ENCODE measurements around the gene PRKCE.

PRKCE gene

DNA sequence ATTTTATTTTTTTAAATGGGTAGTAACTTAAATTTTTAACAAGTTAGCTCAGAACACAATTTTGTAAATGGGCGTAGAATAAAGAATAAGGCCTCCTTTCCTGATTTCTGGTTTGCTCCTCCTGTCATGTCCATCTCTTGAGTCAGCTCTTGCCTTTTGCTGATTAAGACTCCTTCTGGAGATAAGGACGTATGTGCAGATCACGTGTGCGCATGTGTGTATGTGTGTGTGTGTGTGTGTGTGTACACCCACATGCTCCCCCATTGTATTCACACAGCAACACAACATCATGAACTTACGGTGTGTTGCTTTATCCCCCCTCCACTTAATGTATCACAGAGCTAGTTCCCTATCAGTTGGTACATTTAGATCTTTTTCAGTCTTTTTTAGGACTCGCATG, 182.9 kb downstream of the PRKCE start:
- no peak overlapping the region for H3K4me3 ChIP-seq (ENCODE audit: control insufficient read depth, low read depth, low read length)
- DNase-seq (ENCODE audit: low read depth), result no peak
- TF ChIP-seq, protein P1, sequence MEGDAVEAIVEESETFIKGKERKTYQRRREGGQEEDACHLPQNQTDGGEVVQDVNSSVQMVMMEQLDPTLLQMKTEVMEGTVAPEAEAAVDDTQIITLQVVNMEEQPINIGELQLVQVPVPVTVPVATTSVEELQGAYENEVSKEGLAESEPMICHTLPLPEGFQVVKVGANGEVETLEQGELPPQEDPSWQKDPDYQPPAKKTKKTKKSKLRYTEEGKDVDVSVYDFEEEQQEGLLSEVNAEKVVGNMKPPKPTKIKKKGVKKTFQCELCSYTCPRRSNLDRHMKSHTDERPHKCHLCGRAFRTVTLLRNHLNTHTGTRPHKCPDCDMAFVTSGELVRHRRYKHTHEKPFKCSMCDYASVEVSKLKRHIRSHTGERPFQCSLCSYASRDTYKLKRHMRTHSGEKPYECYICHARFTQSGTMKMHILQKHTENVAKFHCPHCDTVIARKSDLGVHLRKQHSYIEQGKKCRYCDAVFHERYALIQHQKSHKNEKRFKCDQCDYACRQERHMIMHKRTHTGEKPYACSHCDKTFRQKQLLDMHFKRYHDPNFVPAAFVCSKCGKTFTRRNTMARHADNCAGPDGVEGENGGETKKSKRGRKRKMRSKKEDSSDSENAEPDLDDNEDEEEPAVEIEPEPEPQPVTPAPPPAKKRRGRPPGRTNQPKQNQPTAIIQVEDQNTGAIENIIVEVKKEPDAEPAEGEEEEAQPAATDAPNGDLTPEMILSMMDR (conservative IDR thresholded peaks at IDR 0.05; ENCODE audit: control insufficient read depth, insufficient read depth, low read depth, low read length), result no peak

DNA sequence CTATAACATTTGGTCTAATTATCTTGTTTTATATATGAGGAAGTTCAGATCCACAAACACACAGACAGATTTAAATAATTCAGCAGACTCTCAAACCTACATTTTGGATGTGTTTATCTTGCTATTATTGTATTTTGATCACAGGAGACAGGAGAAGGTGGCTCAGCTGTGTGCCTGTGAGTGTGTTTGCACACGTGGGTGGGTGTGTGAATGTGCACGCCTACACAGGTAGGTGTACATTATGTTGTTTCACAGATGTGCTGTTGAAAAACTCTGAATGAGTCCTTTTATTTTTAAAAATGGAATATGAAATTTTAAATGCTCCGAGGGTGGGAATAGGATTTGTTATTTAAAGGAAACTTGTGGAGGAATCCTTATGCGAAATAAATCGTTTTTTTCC, 183.4 kb downstream of the PRKCE start:
- TF ChIP-seq, protein P1 (conservative IDR thresholded peaks at IDR 0.05; ENCODE audit: control insufficient read depth, insufficient read depth, low read depth, low read length), result no peak
- no peak for DNase-seq (ENCODE audit: low read depth)
- H3K4me3 ChIP-seq (ENCODE audit: control insufficient read depth, low read depth, low read length), result no peak overlapping the region

DNA sequence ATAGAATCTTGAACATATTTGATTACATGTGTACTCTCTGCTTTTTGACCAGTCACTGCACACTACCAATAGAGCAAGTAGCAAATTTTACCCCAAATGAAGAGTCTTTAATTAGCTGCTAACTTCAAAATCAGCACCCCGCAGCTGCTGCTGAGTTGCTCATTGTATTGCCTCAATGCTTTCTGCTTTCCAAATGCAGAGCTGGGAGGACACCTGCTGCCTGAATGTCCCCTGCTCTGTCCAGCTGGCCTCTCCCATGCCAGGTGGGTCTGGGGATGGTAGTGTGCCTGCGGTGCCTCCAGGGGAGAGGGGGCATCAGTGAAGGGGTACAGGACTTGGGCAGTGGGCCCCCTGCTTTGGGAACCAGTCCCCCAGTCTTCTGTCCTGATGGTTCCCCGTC, 184.8 kb downstream of the PRKCE start:
- no peak overlapping the region for H3K4me3 ChIP-seq (ENCODE audit: control insufficient read depth, low read depth, low read length)
- TF ChIP-seq, protein P1 (conservative IDR thresholded peaks at IDR 0.05; ENCODE audit: control insufficient read depth, insufficient read depth, low read depth, low read length), result no peak
- DNase-seq (ENCODE audit: low read depth), result no peak

DNA sequence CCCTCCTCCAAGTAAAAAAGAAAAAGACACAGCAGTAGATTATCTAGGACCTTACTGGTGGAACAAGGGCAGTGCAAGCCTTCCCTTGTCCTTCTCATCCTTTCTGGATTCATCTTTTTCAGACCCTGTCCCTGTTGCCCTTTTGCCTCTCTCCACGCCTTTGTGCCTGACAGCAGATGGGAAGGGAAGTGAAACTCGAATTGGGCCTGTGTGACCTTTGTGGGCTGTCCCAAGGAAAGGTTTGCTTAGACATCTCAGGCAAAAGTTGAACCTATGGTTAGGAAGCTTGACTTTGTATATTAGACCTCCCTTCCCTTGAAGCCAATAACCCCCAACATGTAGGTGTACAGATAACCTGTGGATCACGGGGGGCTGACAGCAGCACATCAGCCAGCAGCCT, 185.3 kb downstream of the PRKCE start:
- TF ChIP-seq, protein P1 (conservative IDR thresholded peaks at IDR 0.05; ENCODE audit: control insufficient read depth, insufficient read depth, low read depth, low read length), result no peak
- no peak overlapping the region for H3K4me3 ChIP-seq (ENCODE audit: control insufficient read depth, low read depth, low read length)
- no peak for DNase-seq (ENCODE audit: low read depth)

DNA sequence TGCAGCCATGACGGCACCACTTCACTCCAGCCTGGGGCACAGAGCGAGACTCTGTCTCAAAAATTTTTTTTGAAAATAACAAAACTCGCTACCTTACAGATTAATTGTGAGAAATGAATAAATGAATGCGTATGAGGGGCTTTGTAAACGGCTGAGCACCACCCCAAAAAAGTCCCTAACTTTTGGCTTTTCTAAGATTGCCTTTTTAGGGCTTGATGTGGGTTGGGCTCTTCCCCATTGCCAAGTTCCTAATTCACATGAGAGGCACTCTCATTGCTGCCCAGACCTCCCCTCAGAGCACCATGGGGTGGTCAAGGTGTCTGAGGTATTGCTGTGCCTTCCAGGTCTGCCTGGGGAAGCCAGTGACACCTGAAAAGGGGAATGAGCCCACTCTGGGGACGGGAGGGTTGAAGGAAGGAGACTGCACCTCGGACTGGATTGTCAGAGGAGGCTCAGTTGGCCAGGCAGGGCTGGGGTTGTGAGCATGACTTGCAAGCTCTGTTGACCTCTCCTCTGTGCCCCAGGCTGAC, 186.4 kb downstream of the PRKCE start:
- DNase-seq (ENCODE audit: low read depth), result no peak
- TF ChIP-seq, protein P1 (conservative IDR thresholded peaks at IDR 0.05; ENCODE audit: control insufficient read depth, insufficient read depth, low read depth, low read length), result no peak
- H3K4me3 ChIP-seq (ENCODE audit: control insufficient read depth, low read depth, low read length), result no peak overlapping the region

DNA sequence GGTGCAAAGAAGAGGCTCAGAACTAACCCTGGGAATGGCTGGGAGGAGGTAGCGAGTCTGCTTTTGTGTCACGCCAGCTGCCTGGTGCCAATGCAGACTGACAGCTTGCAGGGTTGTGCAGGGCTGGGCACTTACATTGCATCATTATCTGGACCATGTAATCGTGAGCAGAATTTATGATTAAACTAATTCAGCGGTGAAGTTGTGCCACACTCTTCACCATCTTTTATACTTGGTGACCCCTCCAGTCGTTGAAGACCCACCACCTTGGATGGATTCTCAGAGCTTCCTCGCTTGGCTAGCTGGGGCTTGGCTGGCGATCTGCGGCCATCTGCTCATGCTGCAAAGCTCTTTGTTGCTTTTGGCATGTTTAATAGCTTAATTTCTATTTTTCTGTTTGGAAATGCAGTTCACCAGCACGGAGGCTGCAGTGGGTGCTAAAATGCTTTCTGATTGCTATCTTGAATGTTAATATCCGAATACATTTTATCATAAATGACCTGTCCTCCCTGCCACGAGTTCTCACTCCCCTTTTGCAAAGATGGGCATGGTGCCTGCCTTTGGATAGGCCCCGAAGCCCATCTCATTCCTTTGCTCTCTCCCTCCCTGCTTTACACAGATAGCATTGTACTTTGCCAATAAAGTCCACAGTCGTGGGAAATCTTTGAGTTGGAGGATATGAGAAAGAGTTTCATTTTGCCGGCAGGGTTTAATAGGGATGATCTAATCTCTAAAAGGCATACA, 188.2 kb downstream of the PRKCE start:
- TF ChIP-seq, protein P1 (conservative IDR thresholded peaks at IDR 0.05; ENCODE audit: control insufficient read depth, insufficient read depth, low read depth, low read length), result no peak
- DNase-seq (ENCODE audit: low read depth), result no peak
- no peak overlapping the region for H3K4me3 ChIP-seq (ENCODE audit: control insufficient read depth, low read depth, low read length)
